Keratinocyte (primary cell): ENCODE data around the gene PRDM1. TPM values are rescaled to one million over a fixed set of nuclear protein-coding genes. Genes with fewer than 3 reads are reported as not detected.

Experiments used
- DNase-seq: peaks from one replicate; pipeline ENCODE4 v3.0.0-alpha.2; 2011; ENCODE audit warnings: low read depth, missing footprints, low spot score
- FAIRE-seq: peaks from 2 replicates; lab custom pipeline; 2011; peaks lifted over from hg19 to GRCh38; lab: Jason Lieb, UNC
- H2AFZ ChIP-seq: 2 replicates; pipeline ENCODE4 v1.6.0; 2012; ENCODE audit warnings: low read length, control low read depth, inconsistent platforms; ENCODE audit not compliant: control insufficient read depth
- H3K27ac ChIP-seq: 2 replicates; pipeline ENCODE4 v1.5.1; 2011; ENCODE audit warnings: low read length; ENCODE audit not compliant: control insufficient read depth, insufficient read depth
- H3K27me3 ChIP-seq: 3 replicates; pipeline ENCODE4 v1.6.0; 2011; ENCODE audit warnings: low read length; ENCODE audit not compliant: control insufficient read depth, insufficient read depth; ENCODE audit errors: extremely low read depth
- H3K36me3 ChIP-seq, 2 experiments: 2 replicates in 1 of 2; 3 replicates in 1 of 2; pipeline ENCODE4 v1.5.1; 2011; ENCODE audit warnings: low read length in 2 of 2, mild to moderate bottlenecking in 1 of 2; ENCODE audit not compliant: control insufficient read depth in 2 of 2, insufficient read depth in 2 of 2; ENCODE audit errors: extremely low read depth in 1 of 2
- H3K4me1 ChIP-seq: 3 replicates; pipeline ENCODE4 v1.5.1; 2011; ENCODE audit warnings: low read length; ENCODE audit not compliant: control insufficient read depth, insufficient read depth; ENCODE audit errors: extremely low read depth
- H3K4me2 ChIP-seq: 3 replicates; pipeline ENCODE4 v1.6.0; 2011; ENCODE audit warnings: low read depth, low read length; ENCODE audit not compliant: control insufficient read depth, insufficient read depth; ENCODE audit errors: extremely low read depth
- H3K4me3 ChIP-seq, 3 experiments: fragments of 200-600 bp in 1 of 3; sonication (generic) in 1 of 3; 2 replicates in 2 of 3; 3 replicates in 1 of 3; pipeline ENCODE4 v1.5.1; 2011 to 2016; ENCODE audit warnings: low read length in 3 of 3, mild to moderate bottlenecking in 3 of 3, control low read depth in 2 of 3, inconsistent platforms in 1 of 3, low read depth in 1 of 3, mixed read lengths in 1 of 3, mixed run types in 1 of 3, moderate library complexity in 1 of 3; ENCODE audit not compliant: control insufficient read depth in 2 of 3, insufficient read depth in 2 of 3; ENCODE audit errors: extremely low read depth in 1 of 3
- H3K79me2 ChIP-seq: 2 replicates; pipeline ENCODE4 v1.6.0; 2012; ENCODE audit warnings: low read length; ENCODE audit not compliant: control insufficient read depth, insufficient read depth
- H3K9ac ChIP-seq: 3 replicates; pipeline ENCODE4 v1.6.0; 2011; ENCODE audit warnings: low read length; ENCODE audit not compliant: control insufficient read depth, insufficient read depth; ENCODE audit errors: extremely low read depth
- H3K9me1 ChIP-seq: 3 replicates; pipeline ENCODE4 v1.6.0; 2011; ENCODE audit warnings: low read length; ENCODE audit not compliant: control insufficient read depth, insufficient read depth; ENCODE audit errors: extremely low read depth
- H3K9me3 ChIP-seq: 2 replicates; pipeline ENCODE4 v1.5.1; 2012; ENCODE audit warnings: low read depth, low read length; ENCODE audit not compliant: control insufficient read depth
- H4K20me1 ChIP-seq: 3 replicates; pipeline ENCODE4 v1.6.0; 2011; ENCODE audit warnings: low read length; ENCODE audit not compliant: control insufficient read depth, insufficient read depth; ENCODE audit errors: extremely low read depth
- EZH2 ChIP-seq: IDR thresholded peaks from one replicate; pipeline ENCODE4 v1.6.1; 2012; ENCODE audit warnings: inconsistent platforms, mild to moderate bottlenecking, low read length, moderate library complexity
- dilution Hi-C: fragments of 300-500 bp; cut with MboI; formaldehyde crosslinking; loops from one replicate; pipeline ENCODE4 v1.7.0; 2020; ENCODE audit warnings: low sequenced_read_pairs; ENCODE audit not compliant: extremely low pct_ligation_motif_present
- polyA plus RNA-seq, 5 experiments: library from polyadenylated mRNA; depleted of rRNA in 3 of 5; stranded (reverse) in 3 of 5; stranded (forward) in 1 of 5; unstranded in 1 of 5; fragments of >200 nt; gene quantifications; 1 replicate in 1 of 5; 2 replicates in 3 of 5; 3 replicates in 1 of 5; pipeline versions ENCODE4 v1.2.1 to v1.2.3, GENCODE V29; 2011 to 2012; ENCODE audit warnings: missing spikeins in 2 of 5, low read depth in 1 of 5, low replicate concordance in 1 of 5
- TF ChIP-seq, protein P1 (sequence below), 3 experiments: IDR thresholded peaks in 1 of 3; conservative IDR thresholded peaks in 1 of 3; optimal IDR thresholded peaks in 1 of 3; 2 replicates in 2 of 3; 3 replicates in 1 of 3; pipeline versions ENCODE3 to v1.5.1; 2011; ENCODE audit warnings: low read length in 3 of 3, mild to moderate bottlenecking in 3 of 3, moderate library complexity in 2 of 3, control low read depth in 1 of 3, inconsistent platforms in 1 of 3; ENCODE audit not compliant: insufficient read depth in 2 of 3; ENCODE audit errors: extremely low read depth in 1 of 3

The PRDM1 gene
- polyA plus RNA-seq, 1 donor (not counting 4 experiments of a cell fraction or from before 2014, with no cell fraction given), result 6.7 TPM

GRCh38 chr6:106094964-106095335 is 8.8 kb downstream of the PRDM1 start:
- dilution Hi-C loops, result no loop called here
- no peaks in the 10 kb centered on the region for H3K9me3 ChIP-seq
- no peak for TF ChIP-seq EZH2
- TF ChIP-seq, protein P1, sequence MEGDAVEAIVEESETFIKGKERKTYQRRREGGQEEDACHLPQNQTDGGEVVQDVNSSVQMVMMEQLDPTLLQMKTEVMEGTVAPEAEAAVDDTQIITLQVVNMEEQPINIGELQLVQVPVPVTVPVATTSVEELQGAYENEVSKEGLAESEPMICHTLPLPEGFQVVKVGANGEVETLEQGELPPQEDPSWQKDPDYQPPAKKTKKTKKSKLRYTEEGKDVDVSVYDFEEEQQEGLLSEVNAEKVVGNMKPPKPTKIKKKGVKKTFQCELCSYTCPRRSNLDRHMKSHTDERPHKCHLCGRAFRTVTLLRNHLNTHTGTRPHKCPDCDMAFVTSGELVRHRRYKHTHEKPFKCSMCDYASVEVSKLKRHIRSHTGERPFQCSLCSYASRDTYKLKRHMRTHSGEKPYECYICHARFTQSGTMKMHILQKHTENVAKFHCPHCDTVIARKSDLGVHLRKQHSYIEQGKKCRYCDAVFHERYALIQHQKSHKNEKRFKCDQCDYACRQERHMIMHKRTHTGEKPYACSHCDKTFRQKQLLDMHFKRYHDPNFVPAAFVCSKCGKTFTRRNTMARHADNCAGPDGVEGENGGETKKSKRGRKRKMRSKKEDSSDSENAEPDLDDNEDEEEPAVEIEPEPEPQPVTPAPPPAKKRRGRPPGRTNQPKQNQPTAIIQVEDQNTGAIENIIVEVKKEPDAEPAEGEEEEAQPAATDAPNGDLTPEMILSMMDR (optimal IDR thresholded peaks at IDR 0.05 in 1 of 3, IDR thresholded peaks at IDR 0.05 in 1 of 3, conservative IDR thresholded peaks at IDR 0.05 in 1 of 3; ENCODE audit: extremely low read depth in 1 of 3, insufficient read depth in 2 of 3, low read length in 3 of 3), result no peak
- no peak overlapping the region for H3K9ac ChIP-seq
- no peaks in the 10 kb centered on the region for H3K27me3 ChIP-seq
- H3K9me1 ChIP-seq, result no peaks in the 10 kb centered on the region
- H3K4me2 ChIP-seq, result no peak overlapping the region
- FAIRE-seq (no peak), DNase-seq (no peak)
- peaks cover 11% of the 10 kb centered on the region for H3K4me1 ChIP-seq
- peaks cover 2% of the 10 kb centered on the region in 2 experiments for H3K36me3 ChIP-seq
- peaks cover 9% of the 10 kb centered on the region for H3K79me2 ChIP-seq
- H2AFZ ChIP-seq, result no peak overlapping the region
- no peak overlapping the region for H3K4me3 ChIP-seq
- no peaks in the 10 kb centered on the region for H4K20me1 ChIP-seq
- H3K27ac ChIP-seq, result no peak overlapping the region

DNA sequence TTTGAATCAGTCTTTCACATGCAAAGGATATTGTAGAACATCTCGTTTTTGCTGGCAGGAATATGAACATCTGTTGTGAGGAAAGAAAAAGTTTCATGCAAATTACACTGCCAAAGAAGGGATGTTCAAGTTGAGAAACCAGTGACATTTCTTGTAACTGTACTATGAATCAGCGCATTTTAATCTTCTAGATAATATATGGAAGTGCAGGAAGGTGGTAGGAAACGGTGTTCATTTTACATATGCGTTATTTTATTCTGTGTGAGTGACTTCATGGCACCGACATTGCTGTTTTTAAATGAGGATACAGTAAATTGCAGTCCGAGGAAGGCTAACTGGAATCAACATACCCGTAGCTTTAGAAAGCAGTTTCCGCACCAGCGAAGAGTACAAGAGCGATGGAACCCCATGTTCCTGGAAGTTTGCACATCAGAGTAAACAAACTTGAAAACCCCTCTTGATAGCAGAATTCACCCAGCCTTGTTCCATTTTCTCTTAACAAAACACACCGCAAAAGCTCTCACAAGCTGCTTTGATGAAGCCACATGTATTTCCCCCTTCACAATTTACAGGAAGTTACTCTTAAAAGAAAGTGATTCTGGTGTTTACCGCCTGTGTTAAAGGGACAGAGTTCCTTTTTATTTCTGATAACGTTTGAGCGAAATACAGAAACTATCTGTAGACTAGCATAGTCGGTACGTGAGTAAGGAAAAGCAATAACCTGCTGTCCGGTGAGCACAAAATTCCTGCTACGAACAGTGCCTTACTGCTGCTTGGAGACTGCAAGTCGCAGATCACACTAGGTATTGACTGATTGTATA is 11.5 kb downstream of the PRDM1 start:
- Histone ChIP-seq H3K9me1 (no peaks in the 10 kb centered on the region), H3K4me1 (peaks cover 33% of the 10 kb centered on the region)
- dilution Hi-C loops, result no loop called here

More for the DNA sequence above, 11.5 kb downstream of the PRDM1 start:
- DNase-seq, result no peak
- no peaks in the 10 kb centered on the region for H4K20me1 ChIP-seq
- H3K9me3 ChIP-seq, result no peaks in the 10 kb centered on the region
- TF ChIP-seq, protein P1 (optimal IDR thresholded peaks at IDR 0.05 in 1 of 3, IDR thresholded peaks at IDR 0.05 in 1 of 3, conservative IDR thresholded peaks at IDR 0.05 in 1 of 3; ENCODE audit: extremely low read depth in 1 of 3, insufficient read depth in 2 of 3, low read length in 3 of 3), result no peak
- no peak for TF ChIP-seq EZH2
- H3K79me2 ChIP-seq, result peaks cover 7% of the 10 kb centered on the region
- H3K27ac ChIP-seq, result peak overlapping the region; percentile 81
- peak overlapping the region; percentile 45 to 70 (median 57) for H3K4me3 ChIP-seq
- no peaks in the 10 kb centered on the region for H3K27me3 ChIP-seq
- peak overlapping the region; percentile 84 for H3K9ac ChIP-seq
- H3K36me3 ChIP-seq, result peaks cover 4 to 7% of the 10 kb centered on the region in 2 experiments
- FAIRE-seq, result peak; percentile 70
- H2AFZ ChIP-seq, result peak overlapping the region; percentile 66
- H3K4me2 ChIP-seq, result peak overlapping the region; percentile 96
